MG63 (cell line): Measurements from ENCODE around the gene EFCAB11. TPM values are rescaled to one million over a fixed set of nuclear protein-coding genes. Genes with fewer than 3 reads are reported as not detected.

Experiments
- DNase-seq: peaks from one replicate; pipeline ENCODE4 v3.0.0-alpha.2; 2020
- H3K27me3 ChIP-seq: fragments of 250-450 bp; sonication (Bioruptor Pico); 2 replicates; pipeline ENCODE4 v1.5.1; 2020; ENCODE audit warnings: mild to moderate bottlenecking, moderate library complexity
- H3K36me3 ChIP-seq: fragments of 250-450 bp; sonication (Bioruptor Pico); 2 replicates; pipeline ENCODE4 v1.5.1; 2020; ENCODE audit warnings: mild to moderate bottlenecking, moderate library complexity
- H3K4me3 ChIP-seq: fragments of 250-450 bp; sonication (Bioruptor Pico); 2 replicates; pipeline ENCODE4 v1.5.1; 2020; ENCODE audit warnings: mild to moderate bottlenecking, moderate library complexity
- H3K9me3 ChIP-seq: fragments of 250-450 bp; sonication (Bioruptor Pico); 2 replicates; pipeline ENCODE4 v1.5.1; 2020; ENCODE audit warnings: mild to moderate bottlenecking, moderate library complexity
- total RNA-seq: library from RNA; depleted of rRNA; stranded (reverse); fragments of >200 nt; shearing (Covaris generic); gene quantifications from 2 replicates; pipeline ENCODE4 v1.2.3, GENCODE V29; 2014; ENCODE audit warnings: low replicate concordance

The EFCAB11 gene
- total RNA-seq, 1 experiment from 2014 or later = 3.8 TPM

GRCh38 chr14:89963288-89963978, 8.9 kb upstream of the EFCAB11 start:
- Histone ChIP-seq H3K27me3 (no peaks in the 10 kb centered on the region), H3K4me3 (no peak overlapping the region), H3K36me3 (peaks cover 11% of the 10 kb centered on the region), H3K9me3 (no peaks in the 10 kb centered on the region)
- no peak for DNase-seq

- H3K36me3 ChIP-seq = peaks cover 8% of the 10 kb centered on the region
- DNase-seq = no peak
- H3K4me3 ChIP-seq = no peak overlapping the region
- no peaks in the 10 kb centered on the region for H3K27me3 ChIP-seq
- no peaks in the 10 kb centered on the region for H3K9me3 ChIP-seq
These were observed 6.4 kb upstream of the EFCAB11 start for GRCh38 chr14:89960914-89961313.

- Histone ChIP-seq H3K27me3 (no peaks in the 10 kb centered on the region), H3K9me3 (no peaks in the 10 kb centered on the region), H3K4me3 (no peak overlapping the region), H3K36me3 (peaks cover 8% of the 10 kb centered on the region)
- DNase-seq = no peak
These were observed 5.4 kb upstream of the EFCAB11 start for GRCh38 chr14:89959853-89960445.

- Histone ChIP-seq H3K9me3 (no peaks in the 10 kb centered on the region), H3K36me3 (peaks cover 8% of the 10 kb centered on the region), H3K4me3 (no peak overlapping the region), H3K27me3 (no peaks in the 10 kb centered on the region)
- DNase-seq = no peak
These were observed 4.4 kb upstream of the EFCAB11 start for GRCh38 chr14:89958966-89959365.

- Histone ChIP-seq H3K4me3 (no peak overlapping the region), H3K9me3 (no peaks in the 10 kb centered on the region), H3K27me3 (no peaks in the 10 kb centered on the region), H3K36me3 (peaks cover 8% of the 10 kb centered on the region)
- no peak for DNase-seq
These were observed 3.3 kb upstream of the EFCAB11 start for GRCh38 chr14:89957791-89958190.

- Histone ChIP-seq H3K9me3 (no peaks in the 10 kb centered on the region), H3K4me3 (no peak overlapping the region), H3K27me3 (no peaks in the 10 kb centered on the region), H3K36me3 (peaks cover 8% of the 10 kb centered on the region)
- DNase-seq = no peak
These were observed 2.8 kb upstream of the EFCAB11 start for GRCh38 chr14:89957376-89957775.

- H3K27me3 ChIP-seq = no peaks in the 10 kb centered on the region
- no peaks in the 10 kb centered on the region for H3K9me3 ChIP-seq
- peak overlapping the region; percentile 70 for H3K4me3 ChIP-seq
- H3K36me3 ChIP-seq = peaks cover 5% of the 10 kb centered on the region
- no peak for DNase-seq
These were observed 2.1 kb upstream of the EFCAB11 start for GRCh38 chr14:89956661-89957009.

GRCh38 chr14:89955745-89956660, 1.5 kb upstream of the EFCAB11 start, which contains the start of gene TDP1:
TSS of gene TDP1 (plus strand) at chr14:89955927. CDS start at chr14:89963115, 7,188 bp downstream.
- no peaks in the 10 kb centered on the region for H3K27me3 ChIP-seq
- H3K9me3 ChIP-seq = no peaks in the 10 kb centered on the region
- H3K36me3 ChIP-seq = peaks cover 5% of the 10 kb centered on the region
- peak; percentile 92 for DNase-seq
- peak within 1 kb of the TSS; percentile 70 for H3K4me3 ChIP-seq

GRCh38 chr14:89955022-89955744, 653 bp upstream of the EFCAB11 start:
- no peak for DNase-seq
- Histone ChIP-seq H3K9me3 (no peaks in the 10 kb centered on the region), H3K27me3 (no peaks in the 10 kb centered on the region), H3K4me3 (peak overlapping the region; percentile 70), H3K36me3 (peaks cover 5% of the 10 kb centered on the region)

- no peaks in the 10 kb centered on the region for H3K27me3 ChIP-seq
- H3K4me3 ChIP-seq = peak overlapping the region; percentile 70
- DNase-seq = no peak
- H3K36me3 ChIP-seq = peaks cover 5% of the 10 kb centered on the region; the same call in 1 of the 2 replicates
- H3K9me3 ChIP-seq = no peaks in the 10 kb centered on the region
These were observed 928 bp downstream of the EFCAB11 start for GRCh38 chr14:89953602-89954001.

GRCh38 chr14:89952576-89952975, 2.0 kb downstream of the EFCAB11 start:
- Histone ChIP-seq H3K9me3 (no peaks in the 10 kb centered on the region), H3K27me3 (no peaks in the 10 kb centered on the region), H3K4me3 (no peak overlapping the region), H3K36me3 (no peaks in the 10 kb centered on the region; the same call in 1 of the 2 replicates)
- DNase-seq = no peak

GRCh38 chr14:89947344-89947743, 7.2 kb downstream of the EFCAB11 start:
- DNase-seq = no peak
- Histone ChIP-seq H3K4me3 (no peak overlapping the region), H3K9me3 (no peaks in the 10 kb centered on the region), H3K36me3 (no peaks in the 10 kb centered on the region), H3K27me3 (no peaks in the 10 kb centered on the region)

GRCh38 chr14:89941830-89942377, 12.6 kb downstream of the EFCAB11 start:
- Histone ChIP-seq H3K4me3 (no peak overlapping the region), H3K27me3 (no peaks in the 10 kb centered on the region), H3K36me3 (no peaks in the 10 kb centered on the region), H3K9me3 (no peaks in the 10 kb centered on the region)
- DNase-seq = no peak

- Histone ChIP-seq H3K36me3 (no peaks in the 10 kb centered on the region), H3K4me3 (no peak overlapping the region), H3K9me3 (no peaks in the 10 kb centered on the region), H3K27me3 (no peaks in the 10 kb centered on the region)
- no peak for DNase-seq
These were observed 17.8 kb downstream of the EFCAB11 start for GRCh38 chr14:89936654-89937185.

GRCh38 chr14:89933002-89933401, 21.5 kb downstream of the EFCAB11 start:
- no peaks in the 10 kb centered on the region for H3K27me3 ChIP-seq
- no peaks in the 10 kb centered on the region for H3K36me3 ChIP-seq
- DNase-seq = no peak
- no peak overlapping the region for H3K4me3 ChIP-seq
- H3K9me3 ChIP-seq = no peaks in the 10 kb centered on the region

- H3K36me3 ChIP-seq = no peaks in the 10 kb centered on the region
These were observed 27.2 kb downstream of the EFCAB11 start for GRCh38 chr14:89927186-89927865.

More at GRCh38 chr14:89927186-89927865, 27.2 kb downstream of the EFCAB11 start:
- Histone ChIP-seq H3K9me3 (no peaks in the 10 kb centered on the region), H3K4me3 (no peak overlapping the region), H3K27me3 (no peaks in the 10 kb centered on the region)
- DNase-seq = no peak
